OCI-LY7 (cell line): Measurements from ENCODE around the gene PXN.

Experiments
- EZH2phosphoT487 ChIP-seq: fragments of 200-600 bp; sonication (generic); IDR thresholded peaks from 2 replicates; pipeline ENCODE4 v1.6.1; 2018; ENCODE audit warnings: low read depth, borderline replicate concordance, mild to moderate bottlenecking, mixed run types, antibody characterized with exemption, low read length, moderate library complexity, mixed read lengths
- TF ChIP-seq, protein P1 (sequence below): fragments of 200-600 bp; sonication (generic); conservative IDR thresholded peaks from 2 replicates; pipeline ENCODE4 v1.5.1; 2014; ENCODE audit warnings: mild to moderate bottlenecking, antibody characterized with exemption, low read length, moderate library complexity, mixed read lengths

DNA sequence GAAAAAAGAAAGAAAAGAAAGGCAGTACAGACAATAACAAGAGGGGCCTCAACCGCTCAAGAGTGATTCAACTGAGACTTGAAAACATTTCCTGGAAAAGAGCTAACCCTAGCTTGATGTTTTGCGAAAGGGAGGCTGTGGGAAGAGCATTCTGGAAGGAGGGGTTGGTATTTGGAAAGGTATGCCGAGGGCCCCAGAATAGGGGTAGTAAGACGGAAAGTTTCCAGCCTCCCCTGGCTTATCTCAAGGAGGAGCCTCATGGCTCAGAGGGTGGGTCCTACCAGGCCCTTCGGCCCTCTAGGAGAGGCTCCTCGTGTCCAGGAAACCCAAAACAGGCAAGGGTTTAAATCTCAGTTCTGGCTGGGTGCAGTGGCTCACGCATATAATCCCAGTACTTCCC, 17.8 kb upstream of the PXN start:
- TF ChIP-seq, protein P1, sequence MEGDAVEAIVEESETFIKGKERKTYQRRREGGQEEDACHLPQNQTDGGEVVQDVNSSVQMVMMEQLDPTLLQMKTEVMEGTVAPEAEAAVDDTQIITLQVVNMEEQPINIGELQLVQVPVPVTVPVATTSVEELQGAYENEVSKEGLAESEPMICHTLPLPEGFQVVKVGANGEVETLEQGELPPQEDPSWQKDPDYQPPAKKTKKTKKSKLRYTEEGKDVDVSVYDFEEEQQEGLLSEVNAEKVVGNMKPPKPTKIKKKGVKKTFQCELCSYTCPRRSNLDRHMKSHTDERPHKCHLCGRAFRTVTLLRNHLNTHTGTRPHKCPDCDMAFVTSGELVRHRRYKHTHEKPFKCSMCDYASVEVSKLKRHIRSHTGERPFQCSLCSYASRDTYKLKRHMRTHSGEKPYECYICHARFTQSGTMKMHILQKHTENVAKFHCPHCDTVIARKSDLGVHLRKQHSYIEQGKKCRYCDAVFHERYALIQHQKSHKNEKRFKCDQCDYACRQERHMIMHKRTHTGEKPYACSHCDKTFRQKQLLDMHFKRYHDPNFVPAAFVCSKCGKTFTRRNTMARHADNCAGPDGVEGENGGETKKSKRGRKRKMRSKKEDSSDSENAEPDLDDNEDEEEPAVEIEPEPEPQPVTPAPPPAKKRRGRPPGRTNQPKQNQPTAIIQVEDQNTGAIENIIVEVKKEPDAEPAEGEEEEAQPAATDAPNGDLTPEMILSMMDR = no peak
- TF ChIP-seq EZH2phosphoT487 = no peak
